ENCODE measurements around the gene BOC. TPM values are rescaled to one million over a fixed set of nuclear protein-coding genes. Genes with fewer than 3 reads are reported as not detected.

Gene BOC
- total and polyA plus RNA-seq, 10 of the 15 experiments (the other 5 are each of a cell fraction or from before 2014, with no cell fraction given) = 0.18 TPM; not detected in 9

DNA sequence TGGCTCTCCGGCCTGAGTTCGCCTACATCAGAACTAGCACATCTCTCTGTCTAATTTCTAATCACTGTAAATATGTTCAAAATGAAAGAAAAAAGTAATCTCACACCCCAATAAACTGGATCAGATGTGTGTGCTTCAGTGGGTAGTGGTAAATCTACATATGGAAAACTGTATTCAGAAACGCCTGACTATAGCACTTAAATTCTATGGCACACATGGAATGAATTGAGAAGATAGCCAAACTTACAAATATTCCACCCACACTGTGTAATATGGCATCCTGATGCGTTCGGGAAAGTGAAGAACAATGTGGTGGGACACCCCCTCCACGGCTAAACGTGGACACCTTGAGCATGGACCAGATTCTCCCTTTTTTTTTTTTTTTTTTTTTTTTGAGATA, 40.6 kb upstream of the BOC start:
- TF ChIP-seq NFYB (IDR thresholded peaks at IDR 0.05; ENCODE audit: insufficient read depth, low read depth, low read length) (no peak), RB1 (IDR thresholded peaks at IDR 0.05; ENCODE audit: borderline replicate concordance) (no peak), BACH1 (IDR thresholded peaks at IDR 0.05; ENCODE audit: borderline replicate concordance) (no peak), HDAC2 (IDR thresholded peaks at IDR 0.05) (no peak), RCOR1 (conservative IDR thresholded peaks at IDR 0.05; ENCODE audit: low read depth, low read length) (no peak), NR2C2 (IDR thresholded peaks at IDR 0.05; ENCODE audit: borderline replicate concordance, control insufficient read depth, insufficient read length, low read depth) (no peak), USF1 (IDR thresholded peaks at IDR 0.05; ENCODE audit: borderline replicate concordance, extremely low read length, insufficient read depth, low read depth, low read length) (no peak), SKIL (IDR thresholded peaks at IDR 0.05; ENCODE audit: low read depth, poor library complexity, severe bottlenecking) (no peak), SMARCA5 (IDR thresholded peaks at IDR 0.05) (no peak), STAT1 (conservative IDR thresholded peaks at IDR 0.05) (no peak), CBX3 (IDR thresholded peaks at IDR 0.05; ENCODE audit: borderline replicate concordance, low read depth) (no peak), BCL11A (IDR thresholded peaks at IDR 0.05; ENCODE audit: low read depth, low read length) (no peak), GABPA (IDR thresholded peaks at IDR 0.05; ENCODE audit: low read depth) (no peak), NFIC (IDR thresholded peaks at IDR 0.05; ENCODE audit: low read depth, low read length) (no peak), LARP7 (IDR thresholded peaks at IDR 0.05) (no peak), BCLAF1 (IDR thresholded peaks at IDR 0.05) (no peak), ESRRA (IDR thresholded peaks at IDR 0.05; ENCODE audit: low read length) (no peak), RAD21 (IDR thresholded peaks at IDR 0.05; ENCODE audit: insufficient read depth, low read depth, low read length) (no peak), ZNF207 (IDR thresholded peaks at IDR 0.05; ENCODE audit: borderline replicate concordance) (no peak)
- TF ChIP-seq, protein P1, sequence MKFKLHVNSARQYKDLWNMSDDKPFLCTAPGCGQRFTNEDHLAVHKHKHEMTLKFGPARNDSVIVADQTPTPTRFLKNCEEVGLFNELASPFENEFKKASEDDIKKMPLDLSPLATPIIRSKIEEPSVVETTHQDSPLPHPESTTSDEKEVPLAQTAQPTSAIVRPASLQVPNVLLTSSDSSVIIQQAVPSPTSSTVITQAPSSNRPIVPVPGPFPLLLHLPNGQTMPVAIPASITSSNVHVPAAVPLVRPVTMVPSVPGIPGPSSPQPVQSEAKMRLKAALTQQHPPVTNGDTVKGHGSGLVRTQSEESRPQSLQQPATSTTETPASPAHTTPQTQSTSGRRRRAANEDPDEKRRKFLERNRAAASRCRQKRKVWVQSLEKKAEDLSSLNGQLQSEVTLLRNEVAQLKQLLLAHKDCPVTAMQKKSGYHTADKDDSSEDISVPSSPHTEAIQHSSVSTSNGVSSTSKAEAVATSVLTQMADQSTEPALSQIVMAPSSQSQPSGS (IDR thresholded peaks at IDR 0.05; ENCODE audit: low read length) = no peak
- H3K4me2 ChIP-seq (ENCODE audit: control insufficient read depth, insufficient read depth) = no peak overlapping the region
- no peaks in the 10 kb centered on the region; a peak in 1 of 4 replicates for H3K27me3 ChIP-seq (replicated peaks in 1 of 2; ENCODE audit: control insufficient read depth in 2 of 2, insufficient read depth in 2 of 2, low read length in 1 of 2)
- 66% methylated on average over 7 of the region's 7 CpGs for WGBS (ENCODE audit: insufficient coverage, insufficient replicate concordance, low lambda C conversion rate, missing lambda C conversion rate)
- no peaks in the 10 kb centered on the region for H4K20me1 ChIP-seq (ENCODE audit: control insufficient read depth, insufficient read depth)
- FAIRE-seq = no peak
- H3K4me3 ChIP-seq = no peak overlapping the region
- H3K9ac ChIP-seq (ENCODE audit: control insufficient read depth, insufficient read depth, low read length) = no peak overlapping the region
- H3K4me1 ChIP-seq (ENCODE audit: control insufficient read depth, insufficient read depth, low read length) = no peaks in the 10 kb centered on the region
- ChIA-PET POLR2A (no interaction called here), CTCF (no interaction called here), RAD21 (ENCODE audit: unreplicated experiment) (no interaction called here), SMC1A (ENCODE audit: uncharacterized antibody, unreplicated experiment) (no interaction called here)
- BruUV-seq (replicated peaks) = no TSS peak
- in situ Hi-C loops (cut with MboI) = no loop called here
- H3K27ac ChIP-seq (ENCODE audit: control insufficient read depth, insufficient read depth) = no peak overlapping the region
- no peak overlapping the region for H2AFZ ChIP-seq (ENCODE audit: control insufficient read depth, low read depth, low read length)
- no peaks in the 10 kb centered on the region for H3K9me3 ChIP-seq (replicated peaks; ENCODE audit: control insufficient read depth, insufficient read depth, low read length)
- no peaks in the 10 kb centered on the region for H3K79me2 ChIP-seq (ENCODE audit: control insufficient read depth, insufficient read depth, low read length)
- DNase-seq (ENCODE audit: low read depth, low spot score) = no peak
- H3K36me3 ChIP-seq (ENCODE audit: control insufficient read depth in 2 of 2, insufficient read depth in 2 of 2, low read length in 1 of 2) = no peaks in the 10 kb centered on the region
- intact Hi-C loops (cut with micrococcal nuclease; ENCODE audit: unreplicated experiment) = no loop called here
- no peak for ATAC-seq

All from GM12878 (cell line).